ENCODE measurements around the gene ALDH18A1. TPM values are rescaled to one million over a fixed set of nuclear protein-coding genes. Genes with fewer than 3 reads are reported as not detected.

The ALDH18A1 gene
- polyA plus RNA-seq, 1 donor (not counting 4 experiments of a cell fraction or from before 2014, with no cell fraction given), result 53.4 TPM

- H2AFZ ChIP-seq (ENCODE audit: control insufficient read depth, low read length), result no peak overlapping the region
- dilution Hi-C loops (cut with MboI; ENCODE audit: extremely low pct_ligation_motif_present, low sequenced_read_pairs), result no loop called here
- H3K9me1 ChIP-seq (ENCODE audit: control insufficient read depth, extremely low read depth, insufficient read depth, low read length), result no peaks in the 10 kb centered on the region
- peaks cover 7 to 18% of the 10 kb centered on the region in 2 experiments for H3K36me3 ChIP-seq (ENCODE audit: control insufficient read depth in 2 of 2, extremely low read depth in 1 of 2, insufficient read depth in 2 of 2, low read length in 2 of 2)
- H3K9ac ChIP-seq (ENCODE audit: control insufficient read depth, extremely low read depth, insufficient read depth, low read length), result no peak overlapping the region
- no peak overlapping the region for H3K4me3 ChIP-seq (ENCODE audit: control insufficient read depth in 2 of 3, extremely low read depth in 1 of 3, insufficient read depth in 2 of 3, low read depth in 1 of 3, low read length in 3 of 3)
- no peak overlapping the region for H3K4me2 ChIP-seq (ENCODE audit: control insufficient read depth, extremely low read depth, insufficient read depth, low read depth, low read length)
- no peaks in the 10 kb centered on the region for H3K27me3 ChIP-seq (ENCODE audit: control insufficient read depth, extremely low read depth, insufficient read depth, low read length)
- H3K79me2 ChIP-seq (ENCODE audit: control insufficient read depth, insufficient read depth, low read length), result peaks cover 38% of the 10 kb centered on the region
- H3K4me1 ChIP-seq (ENCODE audit: control insufficient read depth, extremely low read depth, insufficient read depth, low read length), result peaks cover 11% of the 10 kb centered on the region
- TF ChIP-seq CTCF (optimal IDR thresholded peaks at IDR 0.05 in 1 of 3, IDR thresholded peaks at IDR 0.05 in 1 of 3, conservative IDR thresholded peaks at IDR 0.05 in 1 of 3; ENCODE audit: extremely low read depth in 1 of 3, insufficient read depth in 2 of 3, low read length in 3 of 3), result no peak
- TF ChIP-seq EZH2 (IDR thresholded peaks at IDR 0.05; ENCODE audit: low read length), result no peak
- H3K9me3 ChIP-seq (ENCODE audit: control insufficient read depth, low read depth, low read length), result peaks cover 2% of the 10 kb centered on the region
- no peaks in the 10 kb centered on the region for H4K20me1 ChIP-seq (ENCODE audit: control insufficient read depth, extremely low read depth, insufficient read depth, low read length)
- no peak for FAIRE-seq
- no peak overlapping the region for H3K27ac ChIP-seq (ENCODE audit: control insufficient read depth, insufficient read depth, low read length)
- no peak for DNase-seq (ENCODE audit: low read depth, low spot score)
These were observed 5.0 kb downstream of the ALDH18A1 start for GRCh38 chr10:95651346-95652060.

GRCh38 chr10:95650232-95650631 lies 6.3 kb downstream of the ALDH18A1 start:
- TF ChIP-seq CTCF (optimal IDR thresholded peaks at IDR 0.05 in 1 of 3, IDR thresholded peaks at IDR 0.05 in 1 of 3, conservative IDR thresholded peaks at IDR 0.05 in 1 of 3; ENCODE audit: extremely low read depth in 1 of 3, insufficient read depth in 2 of 3, low read length in 3 of 3) (no peak), EZH2 (IDR thresholded peaks at IDR 0.05; ENCODE audit: low read length) (no peak)
- H3K4me2 ChIP-seq (ENCODE audit: control insufficient read depth, extremely low read depth, insufficient read depth, low read depth, low read length), result no peak overlapping the region
- H3K4me1 ChIP-seq (ENCODE audit: control insufficient read depth, extremely low read depth, insufficient read depth, low read length), result peaks cover 6% of the 10 kb centered on the region
- H3K9me1 ChIP-seq (ENCODE audit: control insufficient read depth, extremely low read depth, insufficient read depth, low read length), result no peaks in the 10 kb centered on the region
- no peak for FAIRE-seq
- peaks cover 29% of the 10 kb centered on the region for H3K79me2 ChIP-seq (ENCODE audit: control insufficient read depth, insufficient read depth, low read length)
- no peaks in the 10 kb centered on the region for H3K27me3 ChIP-seq (ENCODE audit: control insufficient read depth, extremely low read depth, insufficient read depth, low read length)
- H3K9me3 ChIP-seq (ENCODE audit: control insufficient read depth, low read depth, low read length), result peaks cover 2% of the 10 kb centered on the region
- H3K36me3 ChIP-seq (ENCODE audit: control insufficient read depth in 2 of 2, extremely low read depth in 1 of 2, insufficient read depth in 2 of 2, low read length in 2 of 2), result peaks cover 11 to 27% of the 10 kb centered on the region in 2 experiments
- dilution Hi-C loops (cut with MboI; ENCODE audit: extremely low pct_ligation_motif_present, low sequenced_read_pairs), result no loop called here
- H3K27ac ChIP-seq (ENCODE audit: control insufficient read depth, insufficient read depth, low read length), result no peak overlapping the region
- DNase-seq (ENCODE audit: low read depth, low spot score), result no peak
- H4K20me1 ChIP-seq (ENCODE audit: control insufficient read depth, extremely low read depth, insufficient read depth, low read length), result no peaks in the 10 kb centered on the region
- no peak overlapping the region for H3K4me3 ChIP-seq (ENCODE audit: control insufficient read depth in 2 of 3, extremely low read depth in 1 of 3, insufficient read depth in 2 of 3, low read depth in 1 of 3, low read length in 3 of 3)
- no peak overlapping the region for H3K9ac ChIP-seq (ENCODE audit: control insufficient read depth, extremely low read depth, insufficient read depth, low read length)
- no peak overlapping the region for H2AFZ ChIP-seq (ENCODE audit: control insufficient read depth, low read length)
